Liver (tissue), 9 donors: ENCODE measurements around the gene PRKCH. TPM values are rescaled to one million over a fixed set of nuclear protein-coding genes. Genes with fewer than 3 reads are reported as not detected.

Experiments used
- DNase-seq: peaks from one replicate; pipeline ENCODE4 v3.0.0-alpha.2; 2017; ENCODE audit warnings: low spot score
- H3K27ac ChIP-seq, 2 donors: one replicate each; pipeline ENCODE4 v1.7.0; 2013; ENCODE audit warnings: inconsistent platforms in 2 of 2, low read length in 2 of 2, control low read depth in 1 of 2, low read depth in 1 of 2, mild to moderate bottlenecking in 1 of 2
- H3K27me3 ChIP-seq, 4 donors: one replicate each; pipeline versions ENCODE4 v1.6.1 to v1.7.0; 2013; ENCODE audit warnings: low read length in 3 of 4, inconsistent platforms in 1 of 4, mild to moderate bottlenecking in 1 of 4, moderate library complexity in 1 of 4; ENCODE audit not compliant: control insufficient read depth in 4 of 4, insufficient read depth in 4 of 4
- H3K36me3 ChIP-seq, 4 donors: one replicate each; pipeline versions ENCODE4 v1.6.1 to v1.7.0; 2013; ENCODE audit warnings: low read length in 3 of 4, mild to moderate bottlenecking in 3 of 4, low read depth in 1 of 4, moderate library complexity in 1 of 4; ENCODE audit not compliant: control insufficient read depth in 4 of 4, insufficient read depth in 3 of 4
- H3K4me1 ChIP-seq, 4 donors: one replicate each; pipeline versions ENCODE4 v1.6.1 to v1.7.0; 2013; ENCODE audit warnings: low read length in 3 of 4, mild to moderate bottlenecking in 3 of 4, moderate library complexity in 1 of 4; ENCODE audit not compliant: control insufficient read depth in 4 of 4, insufficient read depth in 4 of 4
- H3K4me3 ChIP-seq, 3 donors: one replicate each; pipeline versions ENCODE4 v1.6.1 to v1.7.0; 2013; ENCODE audit warnings: low read length in 3 of 3, control low read depth in 1 of 3, low read depth in 1 of 3, mild to moderate bottlenecking in 1 of 3
- H3K9ac ChIP-seq, 2 donors: one replicate each; pipeline ENCODE4 v1.7.0; 2013; ENCODE audit warnings: low read length in 2 of 2, mild to moderate bottlenecking in 2 of 2, moderate library complexity in 2 of 2, control low read depth in 1 of 2, low read depth in 1 of 2
- H3K9me3 ChIP-seq, 4 donors: one replicate each; pipeline versions ENCODE4 v1.6.1 to v1.7.0; 2013; ENCODE audit warnings: low read length in 3 of 4; ENCODE audit not compliant: control insufficient read depth in 4 of 4
- ATF3 ChIP-seq: IDR thresholded peaks from 2 replicates; pipeline ENCODE4 v1.6.1; 2016; ENCODE audit warnings: antibody characterized with exemption
- CTCF ChIP-seq: fragments of 150-350 bp; IDR thresholded peaks from 2 replicates; pipeline ENCODE4 v1.5.1; 2017; ENCODE audit warnings: improper control_type of control experiment, low read depth, low read length; ENCODE audit not compliant: missing input control
- FOXA1 ChIP-seq: IDR thresholded peaks from 2 replicates; pipeline ENCODE4 v1.6.1; 2016; ENCODE audit warnings: antibody characterized with exemption
- FOXA2 ChIP-seq: IDR thresholded peaks from 2 replicates; pipeline ENCODE4 v1.6.1; 2016; ENCODE audit warnings: antibody characterized with exemption
- GABPA ChIP-seq, 2 donors: IDR thresholded peaks in 1 of 2; conservative IDR thresholded peaks in 1 of 2; 2 replicates each; pipeline ENCODE4 v1.6.1; 2016; ENCODE audit warnings: antibody characterized with exemption in 2 of 2, mild to moderate bottlenecking in 1 of 2, moderate library complexity in 1 of 2
- HNF4A ChIP-seq, 2 donors: conservative IDR thresholded peaks; 2 replicates each; pipeline ENCODE4 v1.6.1; 2016; ENCODE audit warnings: antibody characterized with exemption in 2 of 2, mild to moderate bottlenecking in 2 of 2
- JUND ChIP-seq, 2 donors: IDR thresholded peaks; 2 replicates each; pipeline ENCODE4 v1.6.1; 2016; ENCODE audit warnings: antibody characterized with exemption in 2 of 2
- MAX ChIP-seq: IDR thresholded peaks from 2 replicates; pipeline ENCODE4 v1.6.1; 2016; ENCODE audit warnings: antibody characterized with exemption
- REST ChIP-seq: IDR thresholded peaks from 2 replicates; pipeline ENCODE4 v1.6.1; 2016; ENCODE audit warnings: antibody characterized with exemption, mild to moderate bottlenecking
- RXRA ChIP-seq, 2 donors: IDR thresholded peaks; 2 replicates each; pipeline ENCODE4 v1.6.1; 2017 to 2018; ENCODE audit warnings: antibody characterized with exemption in 2 of 2, mild to moderate bottlenecking in 1 of 2
- SP1 ChIP-seq: IDR thresholded peaks from 2 replicates; pipeline ENCODE4 v1.6.1; 2018; ENCODE audit warnings: antibody characterized with exemption, mild to moderate bottlenecking
- YY1 ChIP-seq: IDR thresholded peaks from 2 replicates; pipeline ENCODE4 v1.6.1; 2016; ENCODE audit warnings: antibody characterized with exemption, mild to moderate bottlenecking
- WGBS: extraction: QIAGEN DNeasy Blood & Tissue Kit; methylation state at CpG from one replicate; pipeline ENCODE4 v1.1.7; 2013; 5-methylcytosine and 5-hydroxymethylcytosine counted together
- polyA plus RNA-seq, 2 donors: library from polyadenylated mRNA; stranded (reverse) in 1 of 2; unstranded in 1 of 2; fragments of 200-250 nt in 1 of 2; fragments of >200 nt in 1 of 2; fragmentation: Nextera tagmentation in 1 of 2; extraction: Ambion mirVana in 1 of 2; gene quantifications; one replicate each; pipeline versions ENCODE4 v1.2.1 to v1.2.3, GENCODE V29; 2013 to 2015
- total RNA-seq, 2 donors: library from RNA; depleted of rRNA; stranded (reverse); fragments of >200 nt; gene quantifications; one replicate each; pipeline ENCODE4 v1.2.3, GENCODE V29; 2014
- donor health status: healthy.
- donor health status: healthy.
- donor health status: healthy.
- donor health status: healthy.
- donor health status: healthy.

PRKCH gene
- total and polyA plus RNA-seq, 4 donors, result 3.9 to 13.7 (median 7.0) TPM

- no peak for TF ChIP-seq FOXA1
Observed at GRCh38 chr14:61484031-61484430, 162.7 kb downstream of the PRKCH start (continued).

GRCh38 chr14:61484826-61485584, 163.6 kb downstream of the PRKCH start:
- DNase-seq, result no peak
- Histone ChIP-seq H3K4me1 (peaks cover 0 to 1% (median 0%) of the 10 kb centered on the region in 4 donors), H3K27me3 (no peaks in the 10 kb centered on the region), H3K36me3 (no peaks in the 10 kb centered on the region), H3K9ac (no peak overlapping the region), H3K27ac (no peak overlapping the region), H3K9me3 (no peaks in the 10 kb centered on the region), H3K4me3 (no peak overlapping the region)
- WGBS, result 92% methylated on average over 8 of the region's 8 CpGs
- TF ChIP-seq CTCF (no peak), GABPA (IDR thresholded peaks at IDR 0.05 in 1 of 2, conservative IDR thresholded peaks at IDR 0.05 in 1 of 2) (no peak), HNF4A (conservative IDR thresholded peaks at IDR 0.05) (no peak), JUND (IDR thresholded peaks at IDR 0.05) (no peak)

GRCh38 chr14:61485661-61486060, 164.3 kb downstream of the PRKCH start:
- no peak overlapping the region for H3K4me3 ChIP-seq
- WGBS, result 95% methylated on average over 4 of the region's 4 CpGs
- no peak overlapping the region for H3K27ac ChIP-seq
- H3K4me1 ChIP-seq, result peaks cover 0 to 7% (median 3%) of the 10 kb centered on the region in 4 donors
- DNase-seq, result no peak
- H3K36me3 ChIP-seq, result no peaks in the 10 kb centered on the region
- TF ChIP-seq YY1 (no peak), REST (no peak), JUND (IDR thresholded peaks at IDR 0.05) (no peak), GABPA (IDR thresholded peaks at IDR 0.05 in 1 of 2, conservative IDR thresholded peaks at IDR 0.05 in 1 of 2) (no peak), HNF4A (conservative IDR thresholded peaks at IDR 0.05) (no peak), FOXA2 (no peak), MAX (no peak), CTCF (no peak), ATF3 (no peak), RXRA (IDR thresholded peaks at IDR 0.05) (no peak), SP1 (no peak)
- no peaks in the 10 kb centered on the region for H3K27me3 ChIP-seq
- no peaks in the 10 kb centered on the region for H3K9me3 ChIP-seq
- no peak overlapping the region for H3K9ac ChIP-seq
